GM21717 (cell line): ENCODE measurements around the gene TCF4.

Source experiments
- ATAC-seq: cut with Tn5 transposase; IDR thresholded peaks from one replicate; pipeline ENCODE4 v1.9.1; 2021; ENCODE audit warnings: mild to moderate bottlenecking, moderate library complexity; ENCODE audit not compliant: unreplicated experiment

Gene TCF4

GRCh38 chr18:55336438-55337100 lies 251.4 kb downstream of the TCF4 start:
- ATAC-seq = no peak

- no peak for ATAC-seq
These were observed 253.1 kb downstream of the TCF4 start for GRCh38 chr18:55334875-55335274.

- ATAC-seq = no peak
These were observed 256.7 kb downstream of the TCF4 start for GRCh38 chr18:55331301-55331700.

- ATAC-seq = no peak
These were observed 259.7 kb downstream of the TCF4 start for GRCh38 chr18:55328301-55328700.

GRCh38 chr18:55327454-55327853 lies 260.5 kb downstream of the TCF4 start:
- no peak for ATAC-seq

- ATAC-seq = no peak
These were observed 261.9 kb downstream of the TCF4 start for GRCh38 chr18:55326134-55326533.

- no peak for ATAC-seq
These were observed 263.8 kb downstream of the TCF4 start for GRCh38 chr18:55324166-55324565.

GRCh38 chr18:55323051-55323994 lies 264.7 kb downstream of the TCF4 start:
- no peak for ATAC-seq

- peak; percentile 64 for ATAC-seq
These were observed 265.7 kb downstream of the TCF4 start for GRCh38 chr18:55322178-55322735.

GRCh38 chr18:55321265-55322177 lies 266.5 kb downstream of the TCF4 start:
- peak; percentile 67 for ATAC-seq

GRCh38 chr18:55320424-55321264 lies 267.3 kb downstream of the TCF4 start:
- no peak for ATAC-seq

GRCh38 chr18:55319459-55320193 lies 268.4 kb downstream of the TCF4 start:
- no peak for ATAC-seq

GRCh38 chr18:55318951-55319441 lies 269.0 kb downstream of the TCF4 start:
- no peak for ATAC-seq

GRCh38 chr18:55317864-55318263 lies 270.1 kb downstream of the TCF4 start:
- ATAC-seq = no peak

- ATAC-seq = no peak
These were observed 270.7 kb downstream of the TCF4 start for GRCh38 chr18:55317324-55317723.

GRCh38 chr18:55316486-55317184 lies 271.4 kb downstream of the TCF4 start:
- ATAC-seq = no peak

GRCh38 chr18:55314615-55315237 lies 273.3 kb downstream of the TCF4 start:
- no peak for ATAC-seq

GRCh38 chr18:55314031-55314430 lies 274.0 kb downstream of the TCF4 start:
- ATAC-seq = no peak
